Measurements from ENCODE around the gene SPTAN1.

Gene SPTAN1

GRCh38 chr9:128529191-128529590 is 23.2 kb upstream of the SPTAN1 start:
- Histone ChIP-seq H3K4me1 (ENCODE audit: control insufficient read depth in 1 of 2, insufficient read depth in 1 of 2, low read depth in 1 of 2, low read length in 1 of 2) (no peaks in the 10 kb centered on the region), H3K9me3 (no peaks in the 10 kb centered on the region), H3K4me3 (ENCODE audit: low read depth in 1 of 2, low read length in 1 of 2) (no peak overlapping the region), H3K27ac (no peak overlapping the region), H3K36me3 (peaks cover 96% of the 10 kb centered on the region), H3K27me3 (no peaks in the 10 kb centered on the region)
- no peak for TF ChIP-seq CTCF (IDR thresholded peaks at IDR 0.05)

- no peak for TF ChIP-seq CTCF (IDR thresholded peaks at IDR 0.05)
- no peaks in the 10 kb centered on the region for H3K27me3 ChIP-seq
- H3K9me3 ChIP-seq: no peaks in the 10 kb centered on the region
- peaks cover 96% of the 10 kb centered on the region for H3K36me3 ChIP-seq
- no peak overlapping the region for H3K4me3 ChIP-seq (ENCODE audit: low read depth in 1 of 2, low read length in 1 of 2)
- no peaks in the 10 kb centered on the region for H3K4me1 ChIP-seq (ENCODE audit: control insufficient read depth in 1 of 2, insufficient read depth in 1 of 2, low read depth in 1 of 2, low read length in 1 of 2)
- no peak overlapping the region for H3K27ac ChIP-seq
Measured at GRCh38 chr9:128532581-128532980, 19.8 kb upstream of the SPTAN1 start.

GRCh38 chr9:128540634-128541360 is 11.6 kb upstream of the SPTAN1 start:
- Histone ChIP-seq H3K36me3 (peaks cover 76% of the 10 kb centered on the region), H3K27me3 (no peaks in the 10 kb centered on the region), H3K9me3 (no peaks in the 10 kb centered on the region), H3K27ac (peak overlapping the region; percentile 50), H3K4me1 (ENCODE audit: control insufficient read depth in 1 of 2, insufficient read depth in 1 of 2, low read depth in 1 of 2, low read length in 1 of 2) (peaks cover 0 to 10% of the 10 kb centered on the region in 2 experiments), H3K4me3 (ENCODE audit: low read depth in 1 of 2, low read length in 1 of 2) (no peak overlapping the region)
- TF ChIP-seq CTCF (IDR thresholded peaks at IDR 0.05): no peak

GRCh38 chr9:128546504-128546903 is 5.9 kb upstream of the SPTAN1 start:
- Histone ChIP-seq H3K36me3 (peaks cover 19% of the 10 kb centered on the region), H3K9me3 (no peaks in the 10 kb centered on the region), H3K27ac (no peak overlapping the region), H3K27me3 (no peaks in the 10 kb centered on the region), H3K4me3 (ENCODE audit: low read depth in 1 of 2, low read length in 1 of 2) (no peak overlapping the region), H3K4me1 (ENCODE audit: control insufficient read depth in 1 of 2, insufficient read depth in 1 of 2, low read depth in 1 of 2, low read length in 1 of 2) (peaks cover under 1 to 4% of the 10 kb centered on the region in 2 experiments)
- TF ChIP-seq CTCF (IDR thresholded peaks at IDR 0.05): no peak

GRCh38 chr9:128548876-128549275 is 3.5 kb upstream of the SPTAN1 start:
- no peak overlapping the region for H3K4me3 ChIP-seq (ENCODE audit: low read depth in 1 of 2, low read length in 1 of 2)
- no peaks in the 10 kb centered on the region for H3K36me3 ChIP-seq
- TF ChIP-seq CTCF (IDR thresholded peaks at IDR 0.05): no peak
- peaks cover 14 to 18% of the 10 kb centered on the region in 2 experiments for H3K4me1 ChIP-seq (ENCODE audit: control insufficient read depth in 1 of 2, insufficient read depth in 1 of 2, low read depth in 1 of 2, low read length in 1 of 2)
- no peak overlapping the region for H3K27ac ChIP-seq
- no peaks in the 10 kb centered on the region for H3K27me3 ChIP-seq
- no peaks in the 10 kb centered on the region for H3K9me3 ChIP-seq

Data from neutrophil (primary cell).